Stimulated activated naive CD8-positive, alpha-beta T cell treated with anti-CD3 and anti-CD28 coated beads, Interleukin-15, amount 100 ng/mL, for 72 hours (primary cell): ENCODE results near the gene MAPK6.
A peak's percentile ranks its signal among the peaks of the same experiment; 100 is the strongest.
"Not testable (repeated sequence)": the region's sequence is repeated elsewhere in the genome, so short reads cannot be mapped to it uniquely, and the experiment has no call there.

Experiments used
- ATAC-seq: fragments of 150-1000 bp; cut with Tn5 transposase; 2 replicates; pipeline ENCODE4 v1.10.0; 2021; ENCODE audit warnings: mild to moderate bottlenecking, moderate library complexity
- DNase-seq, 2 donors: peaks; one replicate each; pipeline ENCODE4 v3.0.0; 2021 to 2022
- H3K27ac Mint-ChIP-seq, 2 donors: one replicate each; pipeline ENCODE4 v1.8.0; 2022; ENCODE audit warnings: mild to moderate bottlenecking in 2 of 2, mixed read lengths in 2 of 2, moderate library complexity in 2 of 2
- H3K27me3 Mint-ChIP-seq: one replicate; pipeline ENCODE4 v1.8.0; 2022; ENCODE audit warnings: mixed read lengths
- H3K4me1 Mint-ChIP-seq: one replicate; pipeline ENCODE4 v1.8.0; 2022; ENCODE audit warnings: mild to moderate bottlenecking, mixed read lengths
- H3K4me3 Mint-ChIP-seq, 2 donors: one replicate each; pipeline ENCODE4 v1.8.0; 2022; ENCODE audit warnings: mild to moderate bottlenecking in 2 of 2, mixed read lengths in 2 of 2, moderate library complexity in 1 of 2
- H3K9me3 Mint-ChIP-seq, 2 donors: one replicate each; pipeline ENCODE4 v1.8.0; 2022; ENCODE audit warnings: mixed read lengths in 2 of 2

Gene MAPK6

GRCh38 chr15:52080706-52081392, 61.8 kb downstream of the MAPK6 start:
- DNase-seq (no peak), ATAC-seq (no peak)
- peaks cover 31% of the 10 kb centered on the region for H3K4me1 Mint-ChIP-seq
- no peaks in the 10 kb centered on the region for H3K9me3 Mint-ChIP-seq
- no peak overlapping the region for H3K27ac Mint-ChIP-seq
- H3K4me3 Mint-ChIP-seq = no peak overlapping the region
- peaks cover 5% of the 10 kb centered on the region for H3K27me3 Mint-ChIP-seq

GRCh38 chr15:52082197-52083036, 63.4 kb downstream of the MAPK6 start:
- ATAC-seq = peak; percentile 50
- Mint-ChIP-seq H3K27ac (peak overlapping the region in 1 of 2 donors; percentile 2), H3K27me3 (peaks cover 5% of the 10 kb centered on the region), H3K9me3 (no peaks in the 10 kb centered on the region), H3K4me3 (peak overlapping the region in 1 of 2 donors; percentile 40), H3K4me1 (peaks cover 31% of the 10 kb centered on the region)
- no peak for DNase-seq

GRCh38 chr15:52083037-52083359, 64.0 kb downstream of the MAPK6 start:
- DNase-seq, ATAC-seq, H3K27me3 Mint-ChIP-seq, H3K9me3 Mint-ChIP-seq: not testable (repeated sequence)
- H3K4me1 Mint-ChIP-seq = peaks cover 31% of the 10 kb centered on the region
- peak overlapping the region in 1 of 2 donors; percentile 40 for H3K4me3 Mint-ChIP-seq
- H3K27ac Mint-ChIP-seq = peak overlapping the region; percentile 2 to 38

- H3K4me1 Mint-ChIP-seq = peaks cover 30% of the 10 kb centered on the region
- H3K9me3 Mint-ChIP-seq = no peaks in the 10 kb centered on the region
- no peak for ATAC-seq
- DNase-seq = no peak
- H3K27ac Mint-ChIP-seq = no peak overlapping the region
- no peak overlapping the region for H3K4me3 Mint-ChIP-seq
- peaks cover 3% of the 10 kb centered on the region for H3K27me3 Mint-ChIP-seq
These were observed 64.6 kb downstream of the MAPK6 start for GRCh38 chr15:52083603-52084002.

- ATAC-seq (no peak), DNase-seq (no peak)
- Mint-ChIP-seq H3K27ac (no peak overlapping the region), H3K4me3 (no peak overlapping the region), H3K27me3 (no peaks in the 10 kb centered on the region), H3K4me1 (peaks cover 19% of the 10 kb centered on the region), H3K9me3 (peaks cover 11 to 12% of the 10 kb centered on the region in 2 donors)
These were observed 66.3 kb downstream of the MAPK6 start for GRCh38 chr15:52085299-52085698.

- peaks cover 13 to 16% of the 10 kb centered on the region in 2 donors for H3K9me3 Mint-ChIP-seq
- no peak for ATAC-seq
- no peaks in the 10 kb centered on the region for H3K27me3 Mint-ChIP-seq
- H3K27ac Mint-ChIP-seq = no peak overlapping the region
- peaks cover 19% of the 10 kb centered on the region for H3K4me1 Mint-ChIP-seq
- no peak overlapping the region for H3K4me3 Mint-ChIP-seq
- no peak for DNase-seq
These were observed 67.2 kb downstream of the MAPK6 start for GRCh38 chr15:52086011-52086786.

GRCh38 chr15:52090193-52090592, 71.2 kb downstream of the MAPK6 start:
- Mint-ChIP-seq H3K9me3 (peaks cover 13 to 16% of the 10 kb centered on the region in 2 donors), H3K4me1 (no peaks in the 10 kb centered on the region), H3K27me3 (peaks cover 8% of the 10 kb centered on the region), H3K27ac (no peak overlapping the region), H3K4me3 (no peak overlapping the region)
- DNase-seq (no peak), ATAC-seq (no peak)

GRCh38 chr15:52093167-52093538, 74.1 kb downstream of the MAPK6 start:
- H3K27ac Mint-ChIP-seq = no peak overlapping the region
- H3K4me1 Mint-ChIP-seq = no peaks in the 10 kb centered on the region
- peaks cover 8% of the 10 kb centered on the region for H3K27me3 Mint-ChIP-seq
- no peak overlapping the region for H3K4me3 Mint-ChIP-seq
- DNase-seq (no peak), ATAC-seq (no peak)
- peaks cover 13 to 16% of the 10 kb centered on the region in 2 donors for H3K9me3 Mint-ChIP-seq

GRCh38 chr15:52093539-52094510, 74.8 kb downstream of the MAPK6 start:
- ATAC-seq = no peak

GRCh38 chr15:52094811-52095584, 76.0 kb downstream of the MAPK6 start:
- ATAC-seq = no peak
- no peak overlapping the region for H3K4me3 Mint-ChIP-seq

More at GRCh38 chr15:52093539-52094510, 74.8 kb downstream of the MAPK6 start:
- Mint-ChIP-seq H3K9me3 (peaks cover 13 to 16% of the 10 kb centered on the region in 2 donors), H3K4me1 (no peaks in the 10 kb centered on the region), H3K27ac (no peak overlapping the region), H3K4me3 (no peak overlapping the region), H3K27me3 (peaks cover 8% of the 10 kb centered on the region)
- no peak for DNase-seq

GRCh38 chr15:52095597-52096262, 76.7 kb downstream of the MAPK6 start:
- no peak for ATAC-seq
- H3K27me3 Mint-ChIP-seq = peaks cover 8% of the 10 kb centered on the region
- no peak for DNase-seq
- H3K9me3 Mint-ChIP-seq = no peaks in the 10 kb centered on the region
- no peak overlapping the region for H3K4me3 Mint-ChIP-seq
- H3K4me1 Mint-ChIP-seq = no peaks in the 10 kb centered on the region
- H3K27ac Mint-ChIP-seq = no peak overlapping the region

More at GRCh38 chr15:52094811-52095584, 76.0 kb downstream of the MAPK6 start:
- H3K9me3 Mint-ChIP-seq = peaks cover 4 to 6% of the 10 kb centered on the region in 2 donors
- H3K27me3 Mint-ChIP-seq = peaks cover 8% of the 10 kb centered on the region
- no peaks in the 10 kb centered on the region for H3K4me1 Mint-ChIP-seq
- H3K27ac Mint-ChIP-seq = no peak overlapping the region
- no peak for DNase-seq

- ATAC-seq, H3K4me3 Mint-ChIP-seq, H3K9me3 Mint-ChIP-seq, DNase-seq, H3K4me1 Mint-ChIP-seq, H3K27ac Mint-ChIP-seq, H3K27me3 Mint-ChIP-seq: not testable (repeated sequence)
These were observed 77.5 kb downstream of the MAPK6 start for GRCh38 chr15:52096536-52096935.

- H3K4me1 Mint-ChIP-seq = no peaks in the 10 kb centered on the region
These were observed 78.2 kb downstream of the MAPK6 start for GRCh38 chr15:52097180-52097579.

GRCh38 chr15:52098323-52098722, 79.3 kb downstream of the MAPK6 start:
- DNase-seq = no peak
- Mint-ChIP-seq H3K27me3 (peaks cover 6% of the 10 kb centered on the region), H3K4me1 (no peaks in the 10 kb centered on the region), H3K27ac (no peak overlapping the region), H3K9me3 (no peaks in the 10 kb centered on the region), H3K4me3 (no peak overlapping the region)
- ATAC-seq = no peak

More at GRCh38 chr15:52097180-52097579, 78.2 kb downstream of the MAPK6 start:
- Mint-ChIP-seq H3K4me3 (no peak overlapping the region), H3K27ac (no peak overlapping the region), H3K27me3 (peaks cover 12% of the 10 kb centered on the region), H3K9me3 (no peaks in the 10 kb centered on the region)
- ATAC-seq (no peak), DNase-seq (no peak)
